Mucosa of rectum (tissue), 2 donors: Measurements from ENCODE around the gene ALDH16A1.
"Not testable (repeated sequence)": the region's sequence is repeated elsewhere in the genome, so short reads cannot be mapped to it uniquely, and the experiment has no call there.

Source experiments
- H3K27ac ChIP-seq, 2 donors: one replicate each; pipeline ENCODE4 v1.7.0; 2013; ENCODE audit warnings: inconsistent platforms in 2 of 2, low read depth in 2 of 2, low read length in 2 of 2
- H3K27me3 ChIP-seq, 2 donors: one replicate each; pipeline ENCODE4 v1.7.0; 2013; ENCODE audit warnings: low read length in 2 of 2; ENCODE audit not compliant: control insufficient read depth in 2 of 2, insufficient read depth in 2 of 2
- H3K36me3 ChIP-seq, 2 donors: one replicate each; pipeline ENCODE4 v1.7.0; 2013; ENCODE audit warnings: low read length in 2 of 2; ENCODE audit not compliant: control insufficient read depth in 2 of 2, insufficient read depth in 2 of 2
- H3K4me1 ChIP-seq, 2 donors: one replicate each; pipeline ENCODE4 v1.7.0; 2013; ENCODE audit warnings: low read length in 2 of 2, mild to moderate bottlenecking in 1 of 2; ENCODE audit not compliant: control insufficient read depth in 2 of 2, insufficient read depth in 2 of 2
- H3K4me3 ChIP-seq, 2 donors: one replicate each; pipeline ENCODE4 v1.7.0; 2013; ENCODE audit warnings: low read length in 2 of 2
- H3K9ac ChIP-seq, 2 donors: one replicate each; pipeline ENCODE4 v1.7.0; 2013; ENCODE audit warnings: low read length in 2 of 2, low read depth in 1 of 2, mild to moderate bottlenecking in 1 of 2
- H3K9me3 ChIP-seq, 2 donors: one replicate each; pipeline ENCODE4 v1.7.0; 2013; ENCODE audit warnings: low read length in 2 of 2; ENCODE audit not compliant: control insufficient read depth in 2 of 2
- donor health status: healthy.
- donor health status: Normal muscosa, but diverticular disease.

Gene ALDH16A1

DNA sequence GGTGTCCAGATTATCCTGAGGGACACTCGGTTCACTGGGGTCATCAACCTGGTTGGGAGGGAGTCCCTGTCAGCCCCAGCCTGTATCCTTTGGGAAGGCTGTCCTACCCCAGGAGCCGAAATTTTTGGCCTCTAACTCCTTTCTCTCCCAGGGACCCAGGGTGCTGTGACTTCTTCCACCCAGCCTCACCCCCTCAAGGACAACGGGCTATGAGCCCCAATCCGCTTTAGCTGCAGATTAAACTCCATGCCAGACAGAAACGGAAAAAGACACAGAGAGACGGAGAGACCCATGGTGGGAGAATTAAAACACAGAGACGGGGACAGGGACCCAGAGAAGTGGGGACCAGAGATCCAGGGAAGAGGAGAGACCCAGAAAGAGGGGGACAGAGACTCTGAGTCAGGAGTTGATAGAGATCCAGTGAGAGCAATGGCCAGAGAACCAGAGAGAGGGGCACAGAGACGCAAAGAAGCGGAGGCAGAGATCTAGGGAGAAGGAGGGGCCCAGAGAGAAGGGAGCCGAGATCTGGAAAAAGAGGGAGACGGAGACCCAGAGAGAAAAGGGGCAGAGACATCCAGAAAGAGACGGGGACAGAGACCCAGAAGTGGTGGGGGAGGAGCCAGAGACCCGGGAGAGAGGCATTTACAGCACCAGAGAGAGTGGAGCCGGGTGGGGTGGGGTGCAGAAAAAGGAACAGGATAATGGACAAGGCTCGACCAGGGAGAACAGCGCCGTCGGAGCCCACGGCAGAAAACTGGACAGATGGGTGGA lies 12.4 kb upstream of the ALDH16A1 start:
- H3K4me3 ChIP-seq, result peak overlapping the region in 1 of 2 donors; percentile 13
- no peaks in the 10 kb centered on the region for H3K36me3 ChIP-seq
- H3K27me3 ChIP-seq, result peaks cover 46 to 50% of the 10 kb centered on the region in 2 donors
- H3K9ac ChIP-seq, result no peak overlapping the region
- no peak overlapping the region for H3K27ac ChIP-seq
- H3K4me1 ChIP-seq, result no peaks in the 10 kb centered on the region
- no peaks in the 10 kb centered on the region for H3K9me3 ChIP-seq

DNA sequence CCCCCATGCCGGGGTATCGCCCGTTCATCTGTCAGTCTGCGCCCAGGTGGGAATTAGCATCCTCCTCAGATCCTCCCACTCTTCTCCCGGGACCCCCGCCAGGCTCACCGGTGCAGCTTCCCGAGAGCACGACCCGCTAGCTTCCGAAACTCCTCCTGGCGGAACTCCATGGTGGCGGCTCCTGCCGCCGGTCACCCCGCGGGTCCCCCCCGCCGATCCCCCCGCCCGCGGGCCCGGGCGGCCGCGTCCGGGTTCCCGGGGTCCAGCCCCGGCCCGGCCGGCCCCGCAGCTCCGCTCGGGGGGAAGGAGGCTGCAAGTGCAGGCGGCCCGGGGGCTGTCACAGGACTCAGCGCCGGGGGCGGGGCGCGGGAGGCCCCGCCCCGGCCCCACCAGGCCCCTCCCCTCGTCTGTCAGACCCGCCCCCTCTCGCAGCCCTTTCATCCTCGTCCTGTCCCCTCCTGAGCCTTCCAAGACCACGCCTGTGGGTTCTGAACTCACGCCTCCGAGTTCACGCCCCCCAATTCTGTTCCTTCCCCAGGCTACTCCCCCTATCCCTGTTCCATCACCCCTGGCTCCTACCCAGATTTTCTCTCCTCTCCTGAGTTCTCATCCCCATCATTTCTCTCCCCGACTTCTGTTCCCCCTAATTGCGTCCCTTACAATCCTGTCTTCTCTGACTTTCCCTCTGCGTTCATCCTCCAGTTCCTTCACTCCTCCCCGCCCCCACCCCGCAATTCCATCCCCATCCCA lies 11.6 kb upstream of the ALDH16A1 start, which contains the start of gene SLC17A7:
Gene SLC17A7, minus strand, starts transcription at position 318 of the 750 bp plus-strand sequence. Its CDS starts 148 bp downstream, at position 170.
- peak within 1 kb of the TSS; percentile 13 to 18 for H3K4me3 ChIP-seq
- H3K4me1 ChIP-seq, result no peaks in the 10 kb centered on the region
- H3K36me3 ChIP-seq, result no peaks in the 10 kb centered on the region
- peak within 1 kb of the TSS in 1 of 2 donors; percentile 23 for H3K27ac ChIP-seq
- peaks cover 42 to 43% of the 10 kb centered on the region in 2 donors for H3K27me3 ChIP-seq
- no peak within 1 kb of the TSS for H3K9ac ChIP-seq
- no peaks in the 10 kb centered on the region for H3K9me3 ChIP-seq

DNA sequence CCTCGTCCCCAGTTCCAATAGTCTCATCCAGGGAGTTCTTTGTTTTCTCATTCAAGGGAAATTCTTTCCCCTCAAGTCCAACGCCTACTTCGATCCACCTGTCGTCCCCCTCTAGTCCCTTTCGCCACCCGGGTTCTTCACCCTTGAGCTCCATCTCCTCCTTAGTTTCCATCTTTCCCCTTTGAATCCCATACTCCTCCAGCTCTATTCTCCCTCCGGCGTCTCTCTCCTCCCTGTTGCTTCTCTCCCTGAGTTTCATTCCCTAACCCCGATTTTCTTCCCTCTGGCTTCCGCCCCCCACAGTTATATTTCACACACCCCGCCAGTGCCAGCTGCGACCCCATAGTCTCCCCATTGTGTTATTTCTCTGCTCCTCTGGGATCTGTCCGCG lies 11.1 kb upstream of the ALDH16A1 start:
- no peaks in the 10 kb centered on the region for H3K4me1 ChIP-seq
- peak overlapping the region in 1 of 2 donors; percentile 18 for H3K4me3 ChIP-seq
- peaks cover 0 to 5% of the 10 kb centered on the region in 2 donors for H3K36me3 ChIP-seq
- no peak overlapping the region for H3K9ac ChIP-seq
- H3K27ac ChIP-seq, result peak overlapping the region in 1 of 2 donors; percentile 23
- no peaks in the 10 kb centered on the region for H3K9me3 ChIP-seq
- H3K27me3 ChIP-seq, result peaks cover 36 to 37% of the 10 kb centered on the region in 2 donors

DNA sequence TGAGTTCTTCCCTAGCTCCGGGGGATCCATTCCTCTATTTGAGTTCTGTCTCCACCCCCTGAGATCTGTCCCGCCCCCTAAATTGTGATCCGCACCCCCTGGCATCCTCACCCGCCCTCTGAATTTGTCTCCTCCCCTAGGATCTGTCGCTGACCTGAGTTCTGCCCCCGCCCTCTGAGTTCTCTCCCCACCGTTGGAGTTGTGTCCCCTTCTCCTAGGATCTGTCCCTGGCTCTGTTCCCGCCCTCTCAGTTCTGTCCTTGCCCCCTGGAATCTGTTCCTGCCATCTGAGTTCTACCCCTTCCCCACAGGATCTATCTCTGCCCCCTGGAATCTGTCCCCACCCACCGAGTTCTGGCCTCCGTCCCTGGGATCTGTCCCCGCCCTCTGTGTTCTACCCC lies 10.7 kb upstream of the ALDH16A1 start:
- no peak overlapping the region for H3K9ac ChIP-seq
- peak overlapping the region in 1 of 2 donors; percentile 23 for H3K27ac ChIP-seq
- peaks cover 0 to 9% of the 10 kb centered on the region in 2 donors for H3K36me3 ChIP-seq
- no peaks in the 10 kb centered on the region for H3K9me3 ChIP-seq
- H3K27me3 ChIP-seq, result peaks cover 34 to 35% of the 10 kb centered on the region in 2 donors
- H3K4me1 ChIP-seq, result no peaks in the 10 kb centered on the region
- peak overlapping the region in 1 of 2 donors; percentile 18 for H3K4me3 ChIP-seq

DNA sequence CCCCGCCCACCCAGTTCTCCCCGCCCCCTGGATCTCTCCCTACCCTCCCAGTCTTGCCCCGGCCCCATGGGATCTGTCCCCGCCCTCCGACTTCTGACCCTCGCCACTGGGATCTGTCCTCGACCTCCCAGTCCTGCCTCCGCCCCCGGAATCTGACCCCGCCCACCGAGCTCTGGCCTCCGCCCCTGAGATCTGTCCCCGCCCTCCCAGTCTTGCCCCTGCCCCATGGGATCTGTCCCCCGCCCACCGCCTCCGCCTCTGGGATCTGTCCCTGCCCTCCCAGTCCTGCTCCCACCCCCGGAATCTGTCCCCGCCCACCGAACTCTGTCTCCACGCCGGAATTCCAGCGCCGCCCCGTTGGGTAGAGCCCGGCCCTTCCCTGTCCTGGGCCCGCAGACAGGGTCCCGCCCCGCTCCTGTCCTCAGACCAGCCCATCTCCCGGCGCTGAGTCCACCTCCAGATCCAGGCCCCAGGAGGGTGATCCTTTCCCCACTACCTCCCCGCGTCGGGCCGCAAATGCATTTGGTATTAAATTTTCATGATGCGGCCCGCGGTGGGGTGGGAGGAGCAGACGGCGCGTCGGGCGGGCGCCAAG lies 10.2 kb upstream of the ALDH16A1 start:
- peak overlapping the region; percentile 77 to 85 for H3K27ac ChIP-seq

DNA sequence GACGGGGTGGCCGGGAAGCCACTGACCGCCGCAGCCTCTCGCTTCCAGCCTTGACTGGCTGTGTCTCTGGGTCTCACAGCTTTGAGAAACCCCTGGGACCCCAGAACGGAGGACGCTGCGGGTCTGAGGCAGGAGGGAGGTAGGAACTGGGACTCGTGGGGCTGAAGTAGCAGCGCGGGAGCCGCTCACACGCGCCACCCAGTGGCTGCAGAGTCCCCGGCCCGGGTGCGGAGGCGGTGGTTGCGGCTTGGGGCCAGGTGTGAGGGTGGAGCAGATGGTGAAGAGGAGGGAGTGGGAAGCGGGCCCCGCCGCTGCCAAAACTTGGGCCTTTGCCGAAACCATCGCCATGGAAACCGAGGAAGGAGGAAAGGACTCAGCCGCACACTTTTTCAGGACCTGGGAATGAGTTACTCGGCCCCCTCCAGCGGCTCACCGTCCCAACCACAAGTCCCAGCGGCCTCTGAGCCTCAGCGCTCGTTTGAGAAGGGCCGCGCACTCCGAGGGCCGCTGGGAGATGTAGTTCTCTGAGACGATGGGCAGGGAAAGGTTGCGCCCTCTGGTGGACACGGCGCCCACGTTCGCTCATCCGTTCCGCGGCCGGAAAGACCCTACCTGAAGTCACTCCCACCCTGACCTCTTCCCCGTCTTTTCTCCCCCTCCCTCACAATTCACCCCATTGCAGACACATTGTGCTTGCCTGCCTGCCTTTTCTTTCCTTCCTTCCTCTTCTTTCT lies 9.5 kb upstream of the ALDH16A1 start:
- H3K27ac ChIP-seq, result peak overlapping the region; percentile 77 to 85
- no peaks in the 10 kb centered on the region for H3K9me3 ChIP-seq
- H3K4me1 ChIP-seq, result no peaks in the 10 kb centered on the region
- peak overlapping the region; percentile 77 to 78 for H3K4me3 ChIP-seq
- H3K27me3 ChIP-seq, result peaks cover 23 to 26% of the 10 kb centered on the region in 2 donors
- H3K36me3 ChIP-seq, result peaks cover 4 to 11% of the 10 kb centered on the region in 2 donors
- peak overlapping the region; percentile 72 to 75 for H3K9ac ChIP-seq

More for the DNA sequence above, 10.2 kb upstream of the ALDH16A1 start:
- H3K36me3 ChIP-seq, result peaks cover 0 to 9% of the 10 kb centered on the region in 2 donors
- no peaks in the 10 kb centered on the region for H3K4me1 ChIP-seq
- no peaks in the 10 kb centered on the region for H3K9me3 ChIP-seq
- peaks cover 29 to 31% of the 10 kb centered on the region in 2 donors for H3K27me3 ChIP-seq
- H3K4me3 ChIP-seq, result peak overlapping the region; percentile 77 to 78
- peak overlapping the region; percentile 72 to 75 for H3K9ac ChIP-seq

DNA sequence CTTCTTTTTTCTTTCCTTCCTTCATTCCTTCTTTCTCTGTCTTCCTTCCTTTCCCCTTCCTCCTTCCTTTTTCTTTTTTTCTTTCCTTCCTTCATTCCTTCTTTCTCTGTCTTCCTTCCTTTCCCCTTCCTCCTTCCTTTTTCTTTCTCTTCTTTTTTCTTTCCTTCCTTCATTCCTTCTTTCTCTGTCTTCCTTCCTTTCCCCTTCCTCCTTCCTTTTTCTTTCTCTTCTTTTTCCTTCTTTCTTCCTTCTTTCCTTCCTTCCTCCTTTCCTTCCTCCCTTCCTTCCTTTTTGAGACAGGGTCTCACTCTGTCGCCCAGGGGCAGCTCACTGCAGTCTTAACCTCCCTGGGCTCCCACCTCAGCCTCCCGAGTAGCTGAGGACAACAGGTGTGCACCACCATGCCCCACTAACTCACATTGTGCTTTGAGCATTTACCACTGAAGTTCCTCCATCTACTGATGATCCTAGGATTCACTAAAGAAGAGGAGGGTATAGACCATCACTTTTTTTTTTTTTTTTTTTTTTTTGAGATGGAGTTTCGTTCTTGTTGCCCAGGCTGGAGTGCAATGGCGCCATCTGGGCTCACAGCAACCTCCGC lies 8.8 kb upstream of the ALDH16A1 start:
- H3K4me1 ChIP-seq, H3K9ac ChIP-seq, H3K27ac ChIP-seq, H3K9me3 ChIP-seq: not testable (repeated sequence)
- Histone ChIP-seq H3K27me3 (peaks cover 17 to 24% of the 10 kb centered on the region in 2 donors), H3K4me3 (peak overlapping the region in 1 of 2 donors; percentile 78), H3K36me3 (peaks cover 7 to 14% of the 10 kb centered on the region in 2 donors)

DNA sequence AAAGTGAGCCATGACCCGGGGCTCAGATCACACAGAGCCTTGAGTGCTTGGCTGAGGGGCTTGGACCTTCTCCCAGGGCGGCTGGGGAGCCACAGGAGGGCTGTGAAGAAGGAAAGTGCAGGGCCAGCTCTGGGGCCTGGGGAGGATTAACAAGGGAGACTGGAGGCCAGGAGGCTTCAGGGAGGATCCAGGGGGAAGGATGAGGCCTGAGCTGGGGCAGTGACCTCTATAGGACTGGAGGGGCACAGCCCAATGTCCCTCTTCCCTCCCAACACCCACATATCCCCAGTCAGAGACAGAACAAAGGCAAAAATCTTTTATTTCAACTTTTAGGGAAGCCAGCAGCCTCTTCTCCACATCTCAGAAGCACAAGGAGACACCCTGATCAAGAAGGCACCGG lies 7.0 kb upstream of the ALDH16A1 start:
- peaks cover 6 to 9% of the 10 kb centered on the region in 2 donors for H3K4me1 ChIP-seq
- H3K9me3 ChIP-seq, result no peaks in the 10 kb centered on the region
- no peak overlapping the region for H3K9ac ChIP-seq
- peaks cover 3 to 10% of the 10 kb centered on the region in 2 donors for H3K27me3 ChIP-seq
- no peak overlapping the region for H3K27ac ChIP-seq
- H3K4me3 ChIP-seq, result no peak overlapping the region
- peaks cover 10 to 14% of the 10 kb centered on the region in 2 donors for H3K36me3 ChIP-seq
